ENCODE measurements around the gene RPS15. TPM values are rescaled to one million over a fixed set of nuclear protein-coding genes. Genes with fewer than 3 reads are reported as not detected.
A peak's percentile ranks its signal among the peaks of the same experiment; 100 is the strongest.

Gene RPS15
- total and polyA plus RNA-seq, 9 of the 15 experiments (the other 6 are each of a cell fraction or from before 2014, with no cell fraction given) = 605 to 2,791 (median 957) TPM

DNA sequence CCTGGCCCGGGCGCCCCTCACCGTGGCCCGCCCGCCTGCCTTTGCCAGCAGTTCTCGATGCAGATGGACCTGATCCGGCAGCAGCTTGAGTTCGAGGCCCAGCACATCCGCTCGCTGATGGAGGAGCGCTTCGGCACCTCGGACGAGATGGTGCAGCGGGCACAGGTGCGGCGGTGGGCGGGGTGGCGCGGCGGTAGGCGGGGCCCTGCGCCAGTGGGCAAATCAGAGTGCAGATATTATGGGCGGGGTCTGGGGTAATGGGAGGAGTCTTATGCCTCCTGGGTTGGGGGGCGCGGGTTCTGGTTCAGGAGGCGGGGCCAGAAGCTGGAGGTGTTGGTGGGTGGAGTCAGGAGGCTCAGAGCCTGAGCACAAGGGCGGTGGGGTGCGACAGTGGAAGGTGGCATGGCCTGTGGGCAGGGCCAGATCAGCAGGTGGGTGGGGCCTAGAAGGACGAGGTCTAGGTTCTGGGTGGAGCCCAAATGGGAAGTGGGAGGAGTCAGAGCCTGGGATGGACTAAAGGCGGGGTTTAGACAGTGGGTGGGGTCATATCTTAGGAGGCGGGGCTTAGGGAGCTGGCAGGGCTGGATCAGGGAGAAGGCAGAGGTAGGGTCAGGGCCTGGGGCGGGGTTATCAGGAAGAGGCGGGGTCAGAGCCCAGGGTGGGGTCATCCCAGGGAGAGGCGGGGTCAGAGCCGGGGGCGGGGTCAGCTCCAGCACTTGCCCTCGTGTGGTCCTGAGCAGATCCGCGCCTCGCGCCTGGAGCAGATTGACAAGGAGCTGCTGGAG lies 17.3 kb downstream of the RPS15 start (continued):
- TF ChIP-seq, protein P1, sequence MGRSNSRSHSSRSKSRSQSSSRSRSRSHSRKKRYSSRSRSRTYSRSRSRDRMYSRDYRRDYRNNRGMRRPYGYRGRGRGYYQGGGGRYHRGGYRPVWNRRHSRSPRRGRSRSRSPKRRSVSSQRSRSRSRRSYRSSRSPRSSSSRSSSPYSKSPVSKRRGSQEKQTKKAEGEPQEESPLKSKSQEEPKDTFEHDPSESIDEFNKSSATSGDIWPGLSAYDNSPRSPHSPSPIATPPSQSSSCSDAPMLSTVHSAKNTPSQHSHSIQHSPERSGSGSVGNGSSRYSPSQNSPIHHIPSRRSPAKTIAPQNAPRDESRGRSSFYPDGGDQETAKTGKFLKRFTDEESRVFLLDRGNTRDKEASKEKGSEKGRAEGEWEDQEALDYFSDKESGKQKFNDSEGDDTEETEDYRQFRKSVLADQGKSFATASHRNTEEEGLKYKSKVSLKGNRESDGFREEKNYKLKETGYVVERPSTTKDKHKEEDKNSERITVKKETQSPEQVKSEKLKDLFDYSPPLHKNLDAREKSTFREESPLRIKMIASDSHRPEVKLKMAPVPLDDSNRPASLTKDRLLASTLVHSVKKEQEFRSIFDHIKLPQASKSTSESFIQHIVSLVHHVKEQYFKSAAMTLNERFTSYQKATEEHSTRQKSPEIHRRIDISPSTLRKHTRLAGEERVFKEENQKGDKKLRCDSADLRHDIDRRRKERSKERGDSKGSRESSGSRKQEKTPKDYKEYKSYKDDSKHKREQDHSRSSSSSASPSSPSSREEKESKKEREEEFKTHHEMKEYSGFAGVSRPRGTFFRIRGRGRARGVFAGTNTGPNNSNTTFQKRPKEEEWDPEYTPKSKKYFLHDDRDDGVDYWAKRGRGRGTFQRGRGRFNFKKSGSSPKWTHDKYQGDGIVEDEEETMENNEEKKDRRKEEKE (IDR thresholded peaks at IDR 0.05; ENCODE audit: borderline replicate concordance in 1 of 2, control insufficient read depth in 1 of 2, low read depth in 2 of 2, low read length in 1 of 2) = no peak
- TF ChIP-seq RBM25 (IDR thresholded peaks at IDR 0.05; ENCODE audit: low read depth, low read length, severe bottlenecking) (no peak), ZNF197 (CRISPR knock-in tag; IDR thresholded peaks at IDR 0.05; ENCODE audit: low read depth) (no peak), MBD2 (IDR thresholded peaks at IDR 0.05; ENCODE audit: borderline replicate concordance, low read depth) (0 out of 2 replicates have a peak, but pooled peaks have one; percentile 12), ESRRA (IDR thresholded peaks at IDR 0.05; ENCODE audit: borderline replicate concordance, low read depth) (no peak; the same call in 1 of the 2 replicates), POLR2AphosphoS5 (IDR thresholded peaks at IDR 0.05; ENCODE audit: control insufficient read depth, insufficient read depth, low read depth, low read length) (0 out of 2 replicates have a peak, but pooled peaks have one; percentile 29), HDGF (IDR thresholded peaks at IDR 0.05) (0 out of 2 replicates have a peak, but pooled peaks have one; percentile 59), FOS (IDR thresholded peaks at IDR 0.05; ENCODE audit: extremely low read depth, insufficient read length) (no peak), ZNF644 (tag; IDR thresholded peaks at IDR 0.05; ENCODE audit: low read depth) (no peak), STAT5B (CRISPR knock-in tag; IDR thresholded peaks at IDR 0.05) (no peak), FIP1L1 (IDR thresholded peaks at IDR 0.05; ENCODE audit: low read depth, low read length, poor library complexity, severe bottlenecking) (no peak), SIX5 (IDR thresholded peaks at IDR 0.05; ENCODE audit: borderline replicate concordance in 1 of 2, insufficient read depth in 1 of 2, low read depth in 1 of 2, low read length in 2 of 2) (no peak), ZFX (CRISPR knock-in tag; IDR thresholded peaks at IDR 0.05) (no peak; the same call in 1 of the 2 replicates)
- TF ChIP-seq, protein P2, sequence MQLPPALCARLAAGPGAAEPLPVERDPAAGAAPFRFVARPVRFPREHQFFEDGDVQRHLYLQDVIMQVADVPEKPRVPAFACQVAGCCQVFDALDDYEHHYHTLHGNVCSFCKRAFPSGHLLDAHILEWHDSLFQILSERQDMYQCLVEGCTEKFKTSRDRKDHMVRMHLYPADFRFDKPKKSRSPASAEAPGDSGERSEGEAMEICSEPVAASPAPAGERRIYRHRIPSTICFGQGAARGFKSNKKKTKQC (CRISPR knock-in tag; IDR thresholded peaks at IDR 0.05) = no peak
- TF ChIP-seq, protein P3, sequence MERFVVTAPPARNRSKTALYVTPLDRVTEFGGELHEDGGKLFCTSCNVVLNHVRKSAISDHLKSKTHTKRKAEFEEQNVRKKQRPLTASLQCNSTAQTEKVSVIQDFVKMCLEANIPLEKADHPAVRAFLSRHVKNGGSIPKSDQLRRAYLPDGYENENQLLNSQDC (CRISPR knock-in tag; IDR thresholded peaks at IDR 0.05) = no peak
- TF ChIP-seq, protein P4, sequence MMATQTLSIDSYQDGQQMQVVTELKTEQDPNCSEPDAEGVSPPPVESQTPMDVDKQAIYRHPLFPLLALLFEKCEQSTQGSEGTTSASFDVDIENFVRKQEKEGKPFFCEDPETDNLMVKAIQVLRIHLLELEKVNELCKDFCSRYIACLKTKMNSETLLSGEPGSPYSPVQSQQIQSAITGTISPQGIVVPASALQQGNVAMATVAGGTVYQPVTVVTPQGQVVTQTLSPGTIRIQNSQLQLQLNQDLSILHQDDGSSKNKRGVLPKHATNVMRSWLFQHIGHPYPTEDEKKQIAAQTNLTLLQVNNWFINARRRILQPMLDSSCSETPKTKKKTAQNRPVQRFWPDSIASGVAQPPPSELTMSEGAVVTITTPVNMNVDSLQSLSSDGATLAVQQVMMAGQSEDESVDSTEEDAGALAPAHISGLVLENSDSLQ (IDR thresholded peaks at IDR 0.05) = peak; percentile 37; the same call in 1 of the 2 replicates
- TF ChIP-seq, protein P5, sequence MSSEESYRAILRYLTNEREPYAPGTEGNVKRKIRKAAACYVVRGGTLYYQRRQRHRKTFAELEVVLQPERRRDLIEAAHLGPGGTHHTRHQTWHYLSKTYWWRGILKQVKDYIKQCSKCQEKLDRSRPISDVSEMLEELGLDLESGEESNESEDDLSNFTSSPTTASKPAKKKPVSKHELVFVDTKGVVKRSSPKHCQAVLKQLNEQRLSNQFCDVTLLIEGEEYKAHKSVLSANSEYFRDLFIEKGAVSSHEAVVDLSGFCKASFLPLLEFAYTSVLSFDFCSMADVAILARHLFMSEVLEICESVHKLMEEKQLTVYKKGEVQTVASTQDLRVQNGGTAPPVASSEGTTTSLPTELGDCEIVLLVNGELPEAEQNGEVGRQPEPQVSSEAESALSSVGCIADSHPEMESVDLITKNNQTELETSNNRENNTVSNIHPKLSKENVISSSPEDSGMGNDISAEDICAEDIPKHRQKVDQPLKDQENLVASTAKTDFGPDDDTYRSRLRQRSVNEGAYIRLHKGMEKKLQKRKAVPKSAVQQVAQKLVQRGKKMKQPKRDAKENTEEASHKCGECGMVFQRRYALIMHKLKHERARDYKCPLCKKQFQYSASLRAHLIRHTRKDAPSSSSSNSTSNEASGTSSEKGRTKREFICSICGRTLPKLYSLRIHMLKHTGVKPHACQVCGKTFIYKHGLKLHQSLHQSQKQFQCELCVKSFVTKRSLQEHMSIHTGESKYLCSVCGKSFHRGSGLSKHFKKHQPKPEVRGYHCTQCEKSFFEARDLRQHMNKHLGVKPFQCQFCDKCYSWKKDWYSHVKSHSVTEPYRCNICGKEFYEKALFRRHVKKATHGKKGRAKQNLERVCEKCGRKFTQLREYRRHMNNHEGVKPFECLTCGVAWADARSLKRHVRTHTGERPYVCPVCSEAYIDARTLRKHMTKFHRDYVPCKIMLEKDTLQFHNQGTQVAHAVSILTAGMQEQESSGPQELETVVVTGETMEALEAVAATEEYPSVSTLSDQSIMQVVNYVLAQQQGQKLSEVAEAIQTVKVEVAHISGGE (CRISPR knock-in tag; IDR thresholded peaks at IDR 0.05) = no peak

All from K562 (cell line).